HG03575 (cell line): ENCODE results near the gene FAM107B.

Source experiments
- ATAC-seq: cut with Tn5 transposase; IDR thresholded peaks from one replicate; pipeline ENCODE4 v1.9.1; 2021; ENCODE audit not compliant: unreplicated experiment, insufficient number of reproducible peaks, low FRiP score; ENCODE audit errors: extremely low read depth

FAM107B gene

GRCh38 chr10:14578060-14578952, 196.4 kb downstream of the FAM107B start:
- no peak for ATAC-seq

GRCh38 chr10:14574885-14575284, 199.8 kb downstream of the FAM107B start:
- ATAC-seq = no peak

- no peak for ATAC-seq
Measured at GRCh38 chr10:14574291-14574690, 200.4 kb downstream of the FAM107B start.

GRCh38 chr10:14573666-14574261, 200.9 kb downstream of the FAM107B start:
- no peak for ATAC-seq

GRCh38 chr10:14572811-14573210, 201.9 kb downstream of the FAM107B start:
- ATAC-seq = no peak

GRCh38 chr10:14571866-14572507, 202.7 kb downstream of the FAM107B start:
- ATAC-seq = no peak

- no peak for ATAC-seq
Measured at GRCh38 chr10:14570800-14571199, 203.9 kb downstream of the FAM107B start.

GRCh38 chr10:14569274-14570060, 205.2 kb downstream of the FAM107B start:
- no peak for ATAC-seq

GRCh38 chr10:14567421-14567820, 207.3 kb downstream of the FAM107B start:
- no peak for ATAC-seq

- no peak for ATAC-seq
Measured at GRCh38 chr10:14566498-14566897, 208.2 kb downstream of the FAM107B start.

- no peak for ATAC-seq
Measured at GRCh38 chr10:14565199-14565598, 209.5 kb downstream of the FAM107B start.

GRCh38 chr10:14564268-14564744, 210.4 kb downstream of the FAM107B start:
- no peak for ATAC-seq

- ATAC-seq = no peak
Measured at GRCh38 chr10:14563359-14563940, 211.2 kb downstream of the FAM107B start.

- ATAC-seq = no peak
Measured at GRCh38 chr10:14563076-14563336, 211.7 kb downstream of the FAM107B start.

- ATAC-seq = no peak
Measured at GRCh38 chr10:14562218-14563075, 212.2 kb downstream of the FAM107B start.

GRCh38 chr10:14560791-14561765, 213.6 kb downstream of the FAM107B start:
- no peak for ATAC-seq

- ATAC-seq = no peak
Measured at GRCh38 chr10:14560274-14560673, 214.4 kb downstream of the FAM107B start.
